Gastrocnemius medialis (tissue), 4 donors: Measurements from ENCODE around the gene PRKG1.

Experiments used
- POLR2A ChIP-seq, 2 donors: fragments of 450-650 bp; IDR thresholded peaks; one replicate each; pipeline ENCODE4 v1.6.1; 2017; ENCODE audit warnings: antibody characterized with exemption in 2 of 2, mild to moderate bottlenecking in 2 of 2, moderate library complexity in 2 of 2
- TF ChIP-seq, protein P1 (sequence below), 5 experiments: fragments of 450-650 bp in 3 of 5; fragments of 200-600 bp in 2 of 5; sonication (generic) in 2 of 5; IDR thresholded peaks in 4 of 5; conservative IDR thresholded peaks in 1 of 5; 1 replicate in 4 of 5; 2 replicates in 1 of 5; pipeline ENCODE4 v1.5.1; 2016 to 2019; ENCODE audit warnings: antibody characterized with exemption in 5 of 5, mild to moderate bottlenecking in 3 of 5, moderate library complexity in 3 of 5

DNA sequence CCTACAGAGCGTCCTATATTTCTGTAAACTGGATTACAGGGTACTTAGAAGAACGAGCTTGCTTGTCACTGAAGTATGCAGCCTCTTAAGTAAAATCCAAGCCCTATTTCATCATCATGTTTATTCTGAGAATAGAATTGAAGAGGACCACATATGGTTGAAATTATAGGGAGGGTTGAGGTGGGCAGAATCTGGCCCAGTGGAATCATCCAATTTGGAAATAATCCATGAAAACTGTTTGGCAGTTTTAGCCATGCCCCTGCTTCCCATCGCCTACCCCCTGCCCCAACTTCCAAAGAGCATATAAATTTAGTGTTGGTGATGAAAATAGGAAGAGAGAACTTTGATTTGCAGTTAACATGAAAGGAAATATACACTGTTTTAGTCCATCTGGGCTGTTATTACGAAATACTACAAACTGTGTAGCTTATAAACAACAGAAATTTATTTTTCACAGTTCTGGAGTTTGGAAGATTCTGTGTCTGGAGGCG is 150.4 kb downstream of the PRKG1 start:
- TF ChIP-seq, protein P1, sequence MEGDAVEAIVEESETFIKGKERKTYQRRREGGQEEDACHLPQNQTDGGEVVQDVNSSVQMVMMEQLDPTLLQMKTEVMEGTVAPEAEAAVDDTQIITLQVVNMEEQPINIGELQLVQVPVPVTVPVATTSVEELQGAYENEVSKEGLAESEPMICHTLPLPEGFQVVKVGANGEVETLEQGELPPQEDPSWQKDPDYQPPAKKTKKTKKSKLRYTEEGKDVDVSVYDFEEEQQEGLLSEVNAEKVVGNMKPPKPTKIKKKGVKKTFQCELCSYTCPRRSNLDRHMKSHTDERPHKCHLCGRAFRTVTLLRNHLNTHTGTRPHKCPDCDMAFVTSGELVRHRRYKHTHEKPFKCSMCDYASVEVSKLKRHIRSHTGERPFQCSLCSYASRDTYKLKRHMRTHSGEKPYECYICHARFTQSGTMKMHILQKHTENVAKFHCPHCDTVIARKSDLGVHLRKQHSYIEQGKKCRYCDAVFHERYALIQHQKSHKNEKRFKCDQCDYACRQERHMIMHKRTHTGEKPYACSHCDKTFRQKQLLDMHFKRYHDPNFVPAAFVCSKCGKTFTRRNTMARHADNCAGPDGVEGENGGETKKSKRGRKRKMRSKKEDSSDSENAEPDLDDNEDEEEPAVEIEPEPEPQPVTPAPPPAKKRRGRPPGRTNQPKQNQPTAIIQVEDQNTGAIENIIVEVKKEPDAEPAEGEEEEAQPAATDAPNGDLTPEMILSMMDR (IDR thresholded peaks at IDR 0.05 in 4 of 5, conservative IDR thresholded peaks at IDR 0.05 in 1 of 5) = no peak
- TF ChIP-seq POLR2A (IDR thresholded peaks at IDR 0.05) = no peak
